Activated CD8-positive, alpha-beta T cell treated with anti-CD3 and anti-CD28 coated beads for 36 hours (primary cell): Measurements from ENCODE around the gene ID1. TPM values are rescaled to one million over a fixed set of nuclear protein-coding genes. Genes with fewer than 3 reads are reported as not detected.

Experiments used
- ATAC-seq: fragments of 200-7000 bp; cut with Tn5 transposase; one replicate; pipeline ENCODE4 v1.10.0; 2021; ENCODE audit warnings: mild to moderate bottlenecking, moderate library complexity
- CTCF ChIA-PET: fragments of 350-600 bp; sonication (Branson Sonifier 250); formaldehyde crosslinking; loops from one replicate; lab custom pipeline; 2021; ENCODE audit warnings: antibody characterized with exemption; lab: Charles Lee
- POLR2A ChIA-PET: fragments of 350-600 bp; sonication (Branson Sonifier 250); formaldehyde crosslinking; loops from one replicate; lab custom pipeline; 2021; ENCODE audit warnings: antibody characterized with exemption; lab: Charles Lee
- DNase-seq: peaks from one replicate; pipeline ENCODE4 v3.0.0-alpha.2; 2020
- H3K27ac Mint-ChIP-seq: one replicate; pipeline ENCODE4 v1.8.0; 2021; ENCODE audit warnings: mild to moderate bottlenecking, mixed read lengths
- H3K27me3 Mint-ChIP-seq: one replicate; pipeline ENCODE4 v1.8.0; 2021; ENCODE audit warnings: mixed read lengths
- H3K36me3 Mint-ChIP-seq: one replicate; pipeline ENCODE4 v1.8.0; 2021; ENCODE audit warnings: low read depth, mixed read lengths
- H3K4me1 Mint-ChIP-seq: one replicate; pipeline ENCODE4 v1.8.0; 2021; ENCODE audit warnings: low read depth, mixed read lengths
- H3K4me3 Mint-ChIP-seq: one replicate; pipeline ENCODE4 v1.8.0; 2021; ENCODE audit warnings: mild to moderate bottlenecking, moderate library complexity, mixed read lengths
- H3K9me3 Mint-ChIP-seq: one replicate; pipeline ENCODE4 v1.8.0; 2021; ENCODE audit warnings: mixed read lengths
- CTCF ChIP-seq: fragments of 200-600 bp; IDR thresholded peaks from one replicate; pipeline ENCODE4 v1.8.0; 2022; ENCODE audit warnings: antibody characterized with exemption, mild to moderate bottlenecking
- intact Hi-C: fragments of 100-400 bp; cut with micrococcal nuclease; formaldehyde crosslinking; loops from one replicate; pipeline ENCODE4 v1.10.0; 2022
- total RNA-seq, 2 experiments: library from RNA; stranded (reverse); gene quantifications; one replicate each; pipeline ENCODE4 v1.2.3, GENCODE V29; 2021

The ID1 gene
- total RNA-seq, 2 experiments from 2014 or later, result 0.41 to 0.54 TPM

DNA sequence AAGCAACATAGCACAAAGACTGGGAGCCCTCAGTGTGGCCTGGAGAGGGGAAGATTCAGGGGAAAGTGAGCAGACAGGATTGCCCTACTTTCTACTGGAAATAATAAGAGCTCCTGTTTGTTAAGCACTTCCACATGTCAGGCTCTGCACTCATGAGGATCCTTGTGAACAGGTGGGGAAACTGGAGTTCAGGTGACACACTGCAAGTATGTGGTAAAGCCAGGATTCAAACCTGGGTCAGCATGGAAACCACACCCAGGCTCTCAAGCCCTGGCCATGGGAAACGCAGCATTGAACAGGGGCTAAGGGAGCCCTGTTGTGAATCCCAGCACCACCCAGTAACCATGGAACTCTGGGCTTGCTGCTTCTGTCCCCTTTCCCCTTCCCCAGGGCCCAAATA lies 42.8 kb upstream of the ID1 start:
- no peak overlapping the region for H3K4me3 Mint-ChIP-seq
- no peaks in the 10 kb centered on the region for H3K9me3 Mint-ChIP-seq
- H3K36me3 Mint-ChIP-seq, result peaks cover 41% of the 10 kb centered on the region
- TF ChIP-seq CTCF, result no peak
- ChIA-PET CTCF (interaction anchor here (0.7 to 30.6 kb wide), 15 partner anchors 9 to 144 kb away, joined by 3 to 1008 read pairs (median 8); partner anchors contain the start of gene ID1), POLR2A (interaction anchor here (0.6 to 1.3 kb wide), 5 partner anchors 9 to 26 kb away, joined by 3 to 4 read pairs (median 3); no protein-coding TSS in a partner anchor)
- no peak overlapping the region for H3K27ac Mint-ChIP-seq
- intact Hi-C loops, result no loop called here
- peaks cover 39% of the 10 kb centered on the region for H3K4me1 Mint-ChIP-seq
- H3K27me3 Mint-ChIP-seq, result no peaks in the 10 kb centered on the region
- DNase-seq (no peak), ATAC-seq (no peak)

- intact Hi-C loops, result no loop called here
- no peak overlapping the region for H3K4me3 Mint-ChIP-seq
- H3K9me3 Mint-ChIP-seq, result no peaks in the 10 kb centered on the region
- POLR2A ChIA-PET, result interaction anchor here (1.5 kb wide), 1 partner anchor 14 kb away, joined by 3 read pairs; no protein-coding TSS in a partner anchor
- ATAC-seq, result no peak
- no peak overlapping the region for H3K27ac Mint-ChIP-seq
- DNase-seq, result no peak
- CTCF ChIA-PET, result interaction anchor here (2.9 to 30.6 kb wide), 2 partner anchors 9 to 41 kb away, joined by 33 to 1008 read pairs; partner anchors contain the start of gene ID1
- H3K27me3 Mint-ChIP-seq, result no peaks in the 10 kb centered on the region
- peaks cover 44% of the 10 kb centered on the region for H3K36me3 Mint-ChIP-seq
- peaks cover 43% of the 10 kb centered on the region for H3K4me1 Mint-ChIP-seq
- TF ChIP-seq CTCF, result no peak
Measured at GRCh38 chr20:31564284-31564683, 40.8 kb upstream of the ID1 start.

GRCh38 chr20:31565699-31566318 lies 39.3 kb upstream of the ID1 start:
- no peak for DNase-seq
- intact Hi-C loops, result no loop called here
- ChIA-PET CTCF (interaction anchor here (1.3 to 30.6 kb wide), 4 partner anchors 13 to 157 kb away, joined by 4 to 1008 read pairs (median 32); partner anchors contain the start of genes BCL2L1 and ID1), POLR2A (interaction anchor here (0.7 to 6.0 kb wide), 4 partner anchors 40 to 159 kb away, joined by 3 to 38 read pairs (median 4); partner anchors contain the start of gene ID1)
- Mint-ChIP-seq H3K9me3 (no peaks in the 10 kb centered on the region), H3K27ac (peak overlapping the region; percentile 8), H3K4me1 (peaks cover 37% of the 10 kb centered on the region), H3K36me3 (peaks cover 37% of the 10 kb centered on the region), H3K4me3 (no peak overlapping the region), H3K27me3 (no peaks in the 10 kb centered on the region)
- ATAC-seq, result no peak
- no peak for TF ChIP-seq CTCF

- no peak for ATAC-seq
- Mint-ChIP-seq H3K4me1 (peaks cover 37% of the 10 kb centered on the region), H3K36me3 (peaks cover 33% of the 10 kb centered on the region), H3K27ac (no peak overlapping the region), H3K4me3 (no peak overlapping the region), H3K27me3 (no peaks in the 10 kb centered on the region), H3K9me3 (no peaks in the 10 kb centered on the region)
- ChIA-PET POLR2A (interaction anchor here (1.1 to 6.0 kb wide), 3 partner anchors 39 to 158 kb away, joined by 3 to 38 read pairs (median 4); partner anchors contain the start of gene ID1), CTCF (interaction anchor here (1.3 to 30.6 kb wide), 4 partner anchors 13 to 157 kb away, joined by 4 to 1008 read pairs (median 32); partner anchors contain the start of genes BCL2L1 and ID1)
- no peak for DNase-seq
- intact Hi-C loops, result no loop called here
- no peak for TF ChIP-seq CTCF
Measured at GRCh38 chr20:31566319-31566657, 38.8 kb upstream of the ID1 start.
